DND-41 (cell line): Measurements from ENCODE around the gene SCD.
A peak's percentile ranks its signal among the peaks of the same experiment; 100 is the strongest.

Source experiments
- ATAC-seq: fragments of 200-7000 bp; cut with Tn5 transposase; 3 replicates; pipeline ENCODE4 v1.9.1; 2021; ENCODE audit warnings: low read depth; ENCODE audit not compliant: insufficient read depth
- DNase-seq: peaks from one replicate; pipeline ENCODE4 v3.0.0-alpha.2; 2020
- H2AFZ ChIP-seq: 2 replicates; pipeline ENCODE4 v1.6.0; 2012; ENCODE audit warnings: low read depth, low read length
- H3K27ac ChIP-seq: 2 replicates; pipeline ENCODE4 v1.5.1; 2012; ENCODE audit warnings: low read length, inconsistent platforms
- H3K27me3 ChIP-seq: fragments of 200-600 bp; sonication (generic); 2 replicates; pipeline ENCODE4 v1.6.0; 2012; ENCODE audit warnings: low read length, mild to moderate bottlenecking, inconsistent platforms; ENCODE audit not compliant: insufficient read depth, poor library complexity
- H3K36me3 ChIP-seq: 2 replicates; pipeline ENCODE4 v1.5.1; 2012; ENCODE audit warnings: low read length, inconsistent platforms; ENCODE audit not compliant: insufficient read depth
- H3K4me1 ChIP-seq: 2 replicates; pipeline ENCODE4 v1.5.1; 2012; ENCODE audit warnings: mild to moderate bottlenecking, low read length; ENCODE audit not compliant: insufficient read depth
- H3K4me2 ChIP-seq: 2 replicates; pipeline ENCODE4 v1.6.0; 2012; ENCODE audit warnings: mild to moderate bottlenecking, moderate library complexity, low read length, inconsistent platforms; ENCODE audit not compliant: insufficient read depth
- H3K4me3 ChIP-seq, 2 experiments: fragments of 200-600 bp in 1 of 2; shearing (Covaris generic) in 1 of 2; 2 replicates each; pipeline ENCODE4 v1.5.1; 2012 to 2016; ENCODE audit warnings: inconsistent platforms in 2 of 2, low read length in 2 of 2, mild to moderate bottlenecking in 2 of 2, low read depth in 1 of 2, moderate library complexity in 1 of 2
- H3K79me2 ChIP-seq: 2 replicates; pipeline ENCODE4 v1.6.0; 2012; ENCODE audit warnings: low read length, inconsistent platforms; ENCODE audit not compliant: insufficient read depth
- H3K9ac ChIP-seq: 2 replicates; pipeline ENCODE4 v1.6.0; 2012; ENCODE audit warnings: low read depth, mild to moderate bottlenecking, inconsistent platforms, low read length, moderate library complexity
- H3K9me3 ChIP-seq: 2 replicates; pipeline ENCODE4 v1.5.1; 2012; ENCODE audit warnings: low read length, moderate library complexity, mild to moderate bottlenecking, inconsistent platforms; ENCODE audit not compliant: insufficient read depth, severe bottlenecking
- H4K20me1 ChIP-seq: 2 replicates; pipeline ENCODE4 v1.6.0; 2012; ENCODE audit warnings: low read length; ENCODE audit not compliant: insufficient read depth
- CTCF ChIP-seq: IDR thresholded peaks from 2 replicates; pipeline ENCODE4 v1.5.1; 2012; ENCODE audit warnings: borderline replicate concordance, low read length, moderate library complexity, mild to moderate bottlenecking; ENCODE audit not compliant: poor library complexity, severe bottlenecking; ENCODE audit errors: extremely low read depth
- EZH2 ChIP-seq: IDR thresholded peaks from 3 replicates; pipeline ENCODE4 v1.6.1; 2012; ENCODE audit warnings: borderline replicate concordance, low read depth, mild to moderate bottlenecking, moderate library complexity, low read length, inconsistent platforms; ENCODE audit not compliant: severe bottlenecking

Gene SCD

DNA sequence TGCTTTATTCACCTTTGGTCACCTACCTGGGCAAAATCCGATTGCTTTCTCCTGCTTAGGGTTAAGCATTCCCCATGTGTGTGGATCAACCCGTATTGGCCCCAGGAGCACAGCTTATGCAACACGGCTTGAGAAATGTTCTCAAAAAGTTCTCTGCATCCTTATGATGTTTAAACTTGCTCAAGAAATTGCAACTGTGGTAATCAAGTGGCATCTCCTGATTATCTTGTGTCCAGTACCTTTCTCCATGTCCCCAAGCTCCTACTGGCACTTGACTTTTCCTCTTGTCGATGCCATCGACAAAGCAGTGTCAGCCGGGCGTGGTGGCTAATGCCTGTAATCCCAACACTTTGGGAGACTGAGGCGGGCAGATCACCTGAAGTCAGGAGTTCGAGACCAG, 12.3 kb upstream of the SCD start:
- DNase-seq: no peak
- H3K27ac ChIP-seq: no peak overlapping the region

DNA sequence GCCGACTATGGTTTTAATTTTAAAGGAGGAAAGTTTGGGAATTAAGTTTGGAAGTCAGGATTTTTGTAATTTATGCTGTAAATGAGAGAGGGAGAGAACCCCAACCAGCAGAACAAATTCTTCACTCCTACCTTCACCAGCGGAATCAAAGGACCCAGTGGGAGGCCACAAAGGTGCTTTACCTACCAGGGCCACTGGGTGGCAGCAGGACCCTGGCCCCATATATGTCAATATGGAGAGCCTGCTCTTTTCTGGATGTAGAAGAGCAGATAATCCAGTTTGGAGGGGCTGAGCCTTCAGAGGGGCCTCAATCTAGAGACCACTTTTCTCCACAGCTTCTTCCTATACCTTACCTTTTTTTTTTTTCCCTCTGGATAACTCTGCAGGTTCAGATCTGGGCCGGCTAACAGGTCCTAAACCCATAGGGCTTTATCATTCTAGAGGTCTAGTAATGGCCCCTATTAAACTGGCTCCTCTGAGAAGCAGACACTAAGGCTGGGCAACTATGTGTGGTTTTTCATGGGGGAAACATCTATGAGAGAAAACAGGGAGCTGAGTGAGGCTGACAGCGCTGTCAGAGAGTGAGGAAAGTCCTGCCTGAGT, 8.5 kb upstream of the SCD start:
- H3K9ac ChIP-seq: no peak overlapping the region
- peak; percentile 96 for TF ChIP-seq CTCF
- TF ChIP-seq EZH2: no peak
- H3K4me1 ChIP-seq: peaks cover 7% of the 10 kb centered on the region; the same call in 1 of the 2 replicates
- H3K9me3 ChIP-seq: no peaks in the 10 kb centered on the region
- H3K36me3 ChIP-seq: no peaks in the 10 kb centered on the region
- H4K20me1 ChIP-seq: no peaks in the 10 kb centered on the region
- no peak overlapping the region for H3K4me2 ChIP-seq
- ATAC-seq: peak; percentile 91
- H2AFZ ChIP-seq: peak overlapping the region; percentile 71; the same call in 1 of the 2 replicates
- H3K4me3 ChIP-seq: no peak overlapping the region
- peak overlapping the region; percentile 10; the same call in 1 of the 2 replicates for H3K27ac ChIP-seq
- no peaks in the 10 kb centered on the region for H3K79me2 ChIP-seq
- H3K27me3 ChIP-seq: peaks cover 13% of the 10 kb centered on the region
- peak; percentile 84 for DNase-seq

More for the DNA sequence above, 12.3 kb upstream of the SCD start:
- no peak overlapping the region for H2AFZ ChIP-seq
- H3K79me2 ChIP-seq: no peaks in the 10 kb centered on the region
- no peaks in the 10 kb centered on the region for H4K20me1 ChIP-seq
- peaks cover 28% of the 10 kb centered on the region for H3K27me3 ChIP-seq
- TF ChIP-seq CTCF: no peak
- TF ChIP-seq EZH2: no peak
- no peak overlapping the region for H3K9ac ChIP-seq
- no peak overlapping the region for H3K4me3 ChIP-seq
- H3K4me2 ChIP-seq: no peak overlapping the region
- H3K9me3 ChIP-seq: no peaks in the 10 kb centered on the region
- H3K36me3 ChIP-seq: no peaks in the 10 kb centered on the region
- ATAC-seq: no peak
- H3K4me1 ChIP-seq: peaks cover 7% of the 10 kb centered on the region; the same call in 1 of the 2 replicates

DNA sequence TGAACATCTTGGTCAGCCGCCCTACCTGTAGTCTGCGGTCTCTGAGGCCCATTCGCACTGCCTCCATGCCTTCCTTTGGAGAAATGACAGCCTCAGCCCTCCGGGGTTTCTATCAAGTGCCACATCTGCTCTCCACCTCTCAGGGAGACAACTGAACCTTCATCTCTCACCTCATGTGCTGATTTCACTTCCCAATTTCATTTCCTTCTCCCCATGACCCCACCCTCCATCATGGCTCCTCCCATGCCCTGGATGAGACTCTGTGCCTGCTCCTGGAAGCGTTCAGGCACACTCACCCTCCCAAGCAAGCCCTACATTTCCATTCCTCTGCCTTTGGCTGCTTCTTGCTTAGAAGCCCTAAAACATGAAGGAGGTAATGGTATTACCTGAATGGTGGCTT, 7.8 kb upstream of the SCD start:
- Histone ChIP-seq H2AFZ (peak overlapping the region; percentile 71; the same call in 1 of the 2 replicates), H3K9ac (no peak overlapping the region)

More for the DNA sequence above, 7.8 kb upstream of the SCD start:
- no peaks in the 10 kb centered on the region for H4K20me1 ChIP-seq
- no peak overlapping the region for H3K27ac ChIP-seq
- H3K4me3 ChIP-seq: no peak overlapping the region
- no peaks in the 10 kb centered on the region for H3K9me3 ChIP-seq
- H3K4me1 ChIP-seq: peaks cover 7% of the 10 kb centered on the region; the same call in 1 of the 2 replicates
- DNase-seq (no peak), ATAC-seq (no peak)
- H3K27me3 ChIP-seq: peaks cover 6% of the 10 kb centered on the region
- no peaks in the 10 kb centered on the region for H3K36me3 ChIP-seq
- H3K79me2 ChIP-seq: no peaks in the 10 kb centered on the region
- TF ChIP-seq CTCF (no peak), EZH2 (no peak)
- H3K4me2 ChIP-seq: no peak overlapping the region
